ENCODE data around the gene SLC25A23. TPM values are rescaled to one million over a fixed set of nuclear protein-coding genes. Genes with fewer than 3 reads are reported as not detected.
A peak's percentile ranks its signal among the peaks of the same experiment; 100 is the strongest.
"Not testable (repeated sequence)": the region's sequence is repeated elsewhere in the genome, so short reads cannot be mapped to it uniquely, and the experiment has no call there.

SLC25A23 gene
- total and polyA plus RNA-seq, 2 donors: 24.1 to 91.1 TPM

GRCh38 chr19:6433165-6433564, 26.4 kb downstream of the SLC25A23 start:
- Histone ChIP-seq H3K36me3 (ENCODE audit: insufficient read depth) (no peaks in the 10 kb centered on the region), H3K4me3 (ENCODE audit: low read depth, low read length) (no peak overlapping the region), H3K27ac (ENCODE audit: low read depth) (no peak overlapping the region), H3K4me1 (ENCODE audit: insufficient read depth) (no peaks in the 10 kb centered on the region)
- WGBS: 82% methylated on average over 11 of the region's 11 CpGs
- no peak for DNase-seq (ENCODE audit: extremely low spot score)

DNA sequence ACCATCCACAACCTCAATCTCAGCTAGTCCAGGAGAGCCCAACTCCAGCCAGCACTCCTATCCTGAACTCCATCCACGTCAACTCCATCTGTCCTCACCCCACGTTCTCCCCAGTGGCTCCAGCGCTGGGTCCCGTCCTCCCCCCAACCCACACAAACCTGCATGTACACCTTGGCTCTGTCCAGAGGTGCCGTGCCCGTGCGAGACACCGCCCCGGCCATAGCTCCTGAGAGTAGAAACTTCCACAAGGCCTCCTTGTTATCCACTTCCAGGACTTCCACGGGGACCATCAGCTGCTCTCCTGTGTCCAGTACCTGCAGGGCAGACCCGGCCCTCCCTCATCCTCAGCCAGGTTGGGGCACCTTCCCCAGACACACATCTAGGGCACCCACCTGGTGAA, 27.7 kb downstream of the SLC25A23 start:
- Histone ChIP-seq H3K4me1 (ENCODE audit: insufficient read depth) (no peaks in the 10 kb centered on the region), H3K36me3 (ENCODE audit: insufficient read depth) (no peaks in the 10 kb centered on the region), H3K27ac (ENCODE audit: low read depth) (no peak overlapping the region), H3K4me3 (ENCODE audit: low read depth, low read length) (no peak overlapping the region)
- DNase-seq (ENCODE audit: extremely low spot score): no peak
- WGBS: 92% methylated on average over 11 of the region's 11 CpGs

DNA sequence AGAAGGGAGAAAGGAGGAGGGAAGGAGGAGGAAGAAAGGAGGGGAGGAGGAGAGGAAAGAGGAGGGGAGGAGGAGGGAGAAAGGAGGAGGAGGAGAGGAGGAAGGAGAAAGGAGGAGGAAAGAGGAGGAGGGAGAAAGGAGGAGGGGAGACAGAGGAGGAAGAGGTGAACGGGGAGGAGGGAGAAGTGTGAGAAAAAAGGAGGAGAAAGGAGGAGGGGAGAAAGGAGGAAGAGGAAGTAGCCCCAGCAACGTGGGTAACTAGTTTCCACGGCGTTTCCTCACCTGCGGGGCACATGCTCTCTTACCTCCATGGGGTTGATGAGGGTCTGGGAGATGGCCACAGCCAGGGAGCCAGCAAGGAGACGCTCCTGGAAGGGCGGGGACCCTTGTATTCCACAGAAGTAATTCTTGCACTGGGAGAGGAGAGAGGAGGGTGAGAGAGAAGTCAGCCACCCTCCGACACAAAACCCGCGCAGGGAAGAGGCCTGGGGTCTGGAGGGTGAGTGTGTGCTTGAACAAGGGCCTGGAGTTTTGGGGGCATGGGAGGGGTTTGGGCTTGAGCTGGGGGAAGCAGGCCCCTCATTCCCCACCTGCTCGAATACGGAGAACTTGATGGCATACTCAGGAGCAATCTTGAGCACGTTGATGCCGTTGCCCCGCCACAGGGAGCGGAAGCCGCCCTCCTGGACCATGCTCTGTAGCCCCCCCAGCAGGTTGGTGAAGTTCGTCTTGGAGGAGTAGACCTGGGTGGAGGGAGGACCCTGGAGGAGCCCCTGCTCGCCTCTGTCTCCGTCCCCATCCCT, 30.0 kb downstream of the SLC25A23 start:
- Histone ChIP-seq H3K27ac (ENCODE audit: low read depth) (no peak overlapping the region), H3K4me3 (ENCODE audit: low read depth, low read length) (no peak overlapping the region)
- 60% methylated on average over 20 of the region's 20 CpGs for WGBS

DNA sequence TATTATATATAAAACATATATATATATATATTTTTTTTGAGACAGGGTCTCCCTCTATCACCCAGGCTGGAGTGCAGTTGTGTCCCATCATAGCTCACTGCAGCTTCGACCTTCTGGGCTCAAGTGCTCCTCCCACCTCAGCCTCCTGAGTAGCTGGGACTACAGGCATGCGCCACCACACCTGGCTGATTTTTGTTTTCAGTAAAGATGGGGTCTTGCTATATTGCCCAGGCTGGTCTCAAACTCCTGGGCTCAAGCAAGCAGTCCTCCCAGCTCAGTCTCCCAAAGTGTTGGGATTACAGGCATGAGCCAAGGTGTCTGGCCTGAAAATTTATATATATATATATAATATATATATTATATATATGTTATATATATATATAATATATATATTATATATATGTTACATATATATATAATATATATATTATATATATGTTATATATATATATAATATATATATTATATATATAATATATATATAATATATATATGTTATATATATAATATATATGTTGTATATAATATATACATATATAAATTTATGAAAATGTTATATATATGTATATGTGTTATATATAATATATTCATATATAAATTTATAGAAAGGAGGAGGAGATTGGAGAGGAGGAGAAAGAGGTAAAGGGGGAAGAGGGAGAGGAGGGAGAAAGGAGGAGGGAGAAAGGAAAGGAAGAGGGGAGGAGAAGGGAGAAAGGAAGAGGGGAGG, 30.7 kb downstream of the SLC25A23 start:
- H3K4me1 ChIP-seq (ENCODE audit: insufficient read depth); H3K4me3 ChIP-seq (ENCODE audit: low read depth, low read length); DNase-seq (ENCODE audit: extremely low spot score); H3K27ac ChIP-seq (ENCODE audit: low read depth); H3K36me3 ChIP-seq (ENCODE audit: insufficient read depth): not testable (repeated sequence)
- WGBS: 89% methylated on average over 2 of the region's 2 CpGs

More for the DNA sequence above, 30.0 kb downstream of the SLC25A23 start:
- DNase-seq (ENCODE audit: extremely low spot score): no peak
- H3K36me3 ChIP-seq (ENCODE audit: insufficient read depth): no peaks in the 10 kb centered on the region
- no peaks in the 10 kb centered on the region for H3K4me1 ChIP-seq (ENCODE audit: insufficient read depth)

DNA sequence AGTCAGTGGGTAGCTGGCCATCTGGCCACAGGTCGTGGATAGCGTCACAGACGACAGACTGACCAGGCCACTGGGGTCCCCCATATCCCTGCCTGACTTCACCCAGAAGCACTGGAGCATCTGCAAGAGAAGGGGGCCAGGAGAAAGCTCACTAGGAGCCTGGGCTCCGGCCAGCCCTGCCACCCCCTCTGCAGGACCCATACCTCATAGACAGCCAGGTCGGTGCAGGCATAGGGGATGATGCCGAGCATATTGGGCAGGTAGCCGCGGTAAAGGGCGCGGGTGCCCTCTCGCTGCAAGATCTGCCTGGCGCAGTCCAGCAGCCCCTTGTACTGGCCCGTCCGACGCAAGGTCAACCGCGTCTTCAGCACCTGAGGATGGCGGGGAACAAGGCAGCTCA, 32.5 kb downstream of the SLC25A23 start:
- H3K4me3 ChIP-seq (ENCODE audit: low read depth, low read length): no peak overlapping the region

GRCh38 chr19:6425732-6426620, 33.6 kb downstream of the SLC25A23 start:
- no peaks in the 10 kb centered on the region for H3K36me3 ChIP-seq (ENCODE audit: insufficient read depth)
- 91% methylated on average over 21 of the region's 21 CpGs for WGBS
- H3K4me1 ChIP-seq (ENCODE audit: insufficient read depth): no peaks in the 10 kb centered on the region
- no peak overlapping the region for H3K4me3 ChIP-seq (ENCODE audit: low read depth, low read length)
- H3K27ac ChIP-seq (ENCODE audit: low read depth): peak overlapping the region; percentile 79
- DNase-seq (ENCODE audit: extremely low spot score): no peak

More for the DNA sequence above, 32.5 kb downstream of the SLC25A23 start:
- Histone ChIP-seq H3K36me3 (ENCODE audit: insufficient read depth) (no peaks in the 10 kb centered on the region), H3K4me1 (ENCODE audit: insufficient read depth) (no peaks in the 10 kb centered on the region), H3K27ac (ENCODE audit: low read depth) (no peak overlapping the region)
- 94% methylated on average over 18 of the region's 18 CpGs for WGBS
- DNase-seq (ENCODE audit: extremely low spot score): no peak

DNA sequence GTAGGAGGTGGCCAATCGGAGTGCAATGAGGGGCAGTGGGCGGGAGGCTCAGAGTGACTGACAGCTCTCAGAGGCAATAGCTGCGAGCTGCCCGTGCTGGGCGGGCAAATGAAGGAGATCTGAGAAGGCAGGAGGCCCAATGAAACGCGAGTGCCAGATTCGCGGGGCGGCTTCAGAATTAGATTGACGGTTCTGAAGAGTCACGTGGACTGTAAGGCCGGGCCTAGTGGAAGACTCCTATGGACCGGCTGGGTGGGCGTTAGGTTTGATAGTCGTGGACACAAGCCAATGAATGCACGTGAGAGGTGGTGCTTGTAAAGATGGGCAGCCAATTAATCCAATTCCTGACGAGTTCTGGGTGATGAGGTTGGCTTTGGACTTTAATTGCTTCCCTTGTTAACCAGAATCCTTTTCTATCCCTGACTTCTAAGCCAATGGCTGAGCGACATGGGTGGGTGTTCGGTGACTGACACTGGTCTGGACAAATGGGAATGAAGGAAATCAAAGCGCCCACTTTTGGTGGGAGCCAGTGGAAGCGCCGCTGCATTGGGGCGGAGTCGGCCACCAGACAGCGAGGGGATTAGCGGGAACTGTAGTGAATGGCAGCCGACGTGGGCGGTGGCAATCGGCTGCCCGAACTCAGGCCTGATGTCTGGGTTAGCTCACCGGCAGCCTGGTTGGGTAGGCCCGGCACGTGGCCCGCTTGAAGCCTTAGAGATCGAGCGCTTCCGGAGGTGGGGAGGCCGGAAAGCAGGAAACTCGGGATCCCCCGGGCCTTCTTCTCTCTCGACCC, 34.5 kb downstream of the SLC25A23 start:
- H3K4me3 ChIP-seq (ENCODE audit: low read depth, low read length): no peak overlapping the region
- no peaks in the 10 kb centered on the region for H3K36me3 ChIP-seq (ENCODE audit: insufficient read depth)
- peak overlapping the region; percentile 79 for H3K27ac ChIP-seq (ENCODE audit: low read depth)
- peak; percentile 100 for DNase-seq (ENCODE audit: extremely low spot score)
- no peaks in the 10 kb centered on the region for H3K4me1 ChIP-seq (ENCODE audit: insufficient read depth)
- WGBS: 4% methylated on average over 43 of the region's 43 CpGs

GRCh38 chr19:6424195-6424938, 35.2 kb downstream of the SLC25A23 start, which contains the start of gene KHSRP:
TSS of gene KHSRP (minus strand) at chr19:6424811. CDS start at chr19:6424701, 110 bp downstream.
- Histone ChIP-seq H3K36me3 (ENCODE audit: insufficient read depth) (no peaks in the 10 kb centered on the region), H3K4me3 (ENCODE audit: low read depth, low read length) (peak within 1 kb of the TSS; percentile 97), H3K4me1 (ENCODE audit: insufficient read depth) (no peaks in the 10 kb centered on the region), H3K27ac (ENCODE audit: low read depth) (peak within 1 kb of the TSS; percentile 79)
- under 1% methylated on average over 114 of the region's 114 CpGs for WGBS
- no peak for DNase-seq (ENCODE audit: extremely low spot score)

GRCh38 chr19:6423499-6424194, 35.9 kb downstream of the SLC25A23 start:
- peak overlapping the region; percentile 97 for H3K4me3 ChIP-seq (ENCODE audit: low read depth, low read length)
- DNase-seq (ENCODE audit: extremely low spot score): no peak
- peak overlapping the region; percentile 43 for H3K27ac ChIP-seq (ENCODE audit: low read depth)
- no peaks in the 10 kb centered on the region for H3K36me3 ChIP-seq (ENCODE audit: insufficient read depth)
- WGBS: under 1% methylated on average over 20 of the region's 20 CpGs
- H3K4me1 ChIP-seq (ENCODE audit: insufficient read depth): no peaks in the 10 kb centered on the region

DNA sequence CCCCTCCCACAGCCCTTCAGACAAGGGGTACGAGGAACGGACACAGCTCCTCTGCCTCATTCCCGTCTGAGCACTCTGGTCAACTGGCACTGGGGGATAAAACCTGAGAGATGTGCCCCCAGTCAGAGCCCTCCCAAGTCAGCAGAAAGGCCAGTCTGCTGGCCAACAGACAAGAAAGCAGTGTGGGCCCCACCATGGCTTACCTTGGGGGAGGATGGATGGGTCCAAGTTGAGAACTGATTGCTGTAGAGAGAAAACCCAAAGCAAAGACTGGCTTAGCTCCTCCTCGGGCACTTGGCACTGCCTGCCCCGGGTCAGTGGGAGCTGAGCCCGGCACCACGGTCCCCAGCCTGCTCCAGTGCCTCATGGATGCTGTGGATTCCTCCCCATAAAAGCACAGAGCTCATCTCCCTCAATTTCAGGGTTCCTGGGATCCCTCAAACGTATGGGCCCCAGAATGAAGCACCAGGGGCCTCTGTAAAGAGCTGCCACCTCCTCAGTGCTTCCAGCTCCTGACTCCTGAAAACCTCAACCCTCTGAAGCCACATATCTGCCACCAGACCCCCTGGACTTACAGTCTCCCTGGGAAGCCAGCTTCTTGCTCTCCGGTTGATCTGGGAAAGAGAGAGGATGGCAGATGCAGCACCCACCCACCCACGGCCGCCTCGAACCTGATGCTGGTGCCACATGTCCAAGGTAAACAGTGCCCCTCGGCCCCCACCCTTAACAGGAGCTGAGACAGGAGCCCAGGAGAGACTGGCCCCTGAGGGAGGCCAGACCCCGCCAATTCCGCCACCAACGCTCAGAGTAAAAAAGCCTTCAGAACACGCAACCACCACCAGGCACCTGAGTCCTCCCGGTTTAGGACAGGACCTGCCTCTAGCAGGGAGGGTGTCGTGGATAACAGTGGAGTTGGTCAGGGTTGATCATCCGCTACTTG, 38.2 kb downstream of the SLC25A23 start:
- WGBS: 75% methylated on average over 20 of the region's 20 CpGs
- no peak for DNase-seq (ENCODE audit: extremely low spot score)
- Histone ChIP-seq H3K27ac (ENCODE audit: low read depth) (no peak overlapping the region), H3K4me1 (ENCODE audit: insufficient read depth) (no peaks in the 10 kb centered on the region), H3K4me3 (ENCODE audit: low read depth, low read length) (no peak overlapping the region), H3K36me3 (ENCODE audit: insufficient read depth) (peaks cover under 1% of the 10 kb centered on the region)

GRCh38 chr19:6418562-6418932, 41.0 kb downstream of the SLC25A23 start:
- Histone ChIP-seq H3K36me3 (ENCODE audit: insufficient read depth) (peaks cover 10% of the 10 kb centered on the region), H3K4me1 (ENCODE audit: insufficient read depth) (no peaks in the 10 kb centered on the region), H3K4me3 (ENCODE audit: low read depth, low read length) (no peak overlapping the region), H3K27ac (ENCODE audit: low read depth) (no peak overlapping the region)
- DNase-seq (ENCODE audit: extremely low spot score): no peak
- 90% methylated on average over 19 of the region's 19 CpGs for WGBS
